ENCODE measurements around the gene ZNF385B.

Gene ZNF385B

DNA sequence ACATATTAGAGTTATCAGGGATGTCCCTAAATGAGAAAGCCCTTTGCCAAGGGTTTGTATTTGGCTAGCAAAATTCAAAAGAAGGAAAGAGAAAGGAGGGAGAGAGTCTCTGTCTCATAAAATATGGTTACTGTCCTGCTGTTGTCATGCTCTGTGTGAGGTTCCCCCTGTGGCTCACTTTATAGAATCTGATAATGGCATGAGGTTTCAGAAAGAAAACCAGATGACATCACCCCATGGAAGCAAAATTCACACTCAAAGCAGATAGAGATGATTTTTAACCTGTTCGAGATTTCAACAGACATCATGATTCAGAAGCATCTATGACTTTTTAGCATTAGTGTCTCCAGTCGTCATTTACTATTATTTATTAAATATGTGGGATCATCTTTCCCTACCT is 431.8 kb downstream of the ZNF385B start:
- peak in 1 of 5 experiments; percentile 2 for DNase-seq

DNA sequence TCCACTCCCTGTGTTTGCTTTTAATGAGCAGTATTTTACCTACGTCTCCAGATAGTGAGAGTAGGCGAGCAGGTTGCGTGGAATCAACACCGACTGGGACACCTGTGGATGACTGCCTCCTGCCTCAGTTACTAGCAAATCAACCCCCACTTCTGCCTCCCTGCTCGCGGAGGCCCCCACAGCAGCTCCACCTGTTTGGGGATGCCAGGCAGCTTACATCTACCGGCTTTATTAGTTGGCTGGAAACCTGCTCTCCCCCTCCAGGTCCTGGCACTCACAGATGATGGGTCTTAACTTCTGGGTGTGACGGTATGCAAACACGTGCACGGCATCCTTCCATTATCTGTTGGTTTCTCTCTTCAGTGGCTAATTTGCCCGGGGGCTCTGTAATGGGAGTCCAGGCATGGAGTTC is 432.3 kb downstream of the ZNF385B start:
- DNase-seq: no peak

DNA sequence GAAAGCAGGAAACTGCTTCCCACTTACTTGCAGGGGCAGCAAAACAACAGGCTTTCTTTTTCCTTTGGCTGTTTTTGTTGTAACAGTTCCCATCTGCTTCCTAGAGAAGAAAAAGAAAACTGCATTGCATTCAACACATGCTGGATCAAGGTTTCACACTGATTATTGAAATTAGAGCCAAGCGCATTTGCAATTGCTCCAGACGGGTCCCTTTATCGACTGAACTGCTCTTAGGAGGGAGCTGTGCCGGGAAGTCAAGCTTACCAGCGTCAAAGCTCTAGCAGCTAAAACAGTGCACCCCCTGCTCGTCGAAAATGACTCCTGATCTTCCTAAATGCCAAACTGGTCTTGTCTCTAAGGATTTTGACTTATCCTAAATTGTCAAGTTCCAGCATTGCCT is 432.8 kb downstream of the ZNF385B start:
- no peak for DNase-seq

DNA sequence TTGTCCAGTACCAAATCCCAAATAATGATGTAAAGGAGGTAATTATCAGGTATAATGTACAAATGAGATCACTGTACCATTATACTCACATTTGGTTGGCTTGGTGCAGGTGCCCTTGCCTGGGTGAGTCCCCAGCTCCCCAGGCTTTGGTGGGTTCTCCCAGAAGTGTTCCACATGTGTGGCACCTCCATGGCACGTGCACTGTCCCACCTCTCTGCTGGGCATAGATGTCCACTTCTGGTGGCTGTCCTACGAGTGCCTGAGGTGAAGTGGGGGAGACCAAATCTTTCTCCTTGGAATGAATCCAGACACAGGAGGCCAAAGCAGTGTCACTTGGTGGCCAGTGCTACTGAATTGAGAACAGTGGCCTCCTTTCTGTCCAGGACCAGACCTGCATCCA is 434.3 kb downstream of the ZNF385B start:
- DNase-seq: no peak

DNA sequence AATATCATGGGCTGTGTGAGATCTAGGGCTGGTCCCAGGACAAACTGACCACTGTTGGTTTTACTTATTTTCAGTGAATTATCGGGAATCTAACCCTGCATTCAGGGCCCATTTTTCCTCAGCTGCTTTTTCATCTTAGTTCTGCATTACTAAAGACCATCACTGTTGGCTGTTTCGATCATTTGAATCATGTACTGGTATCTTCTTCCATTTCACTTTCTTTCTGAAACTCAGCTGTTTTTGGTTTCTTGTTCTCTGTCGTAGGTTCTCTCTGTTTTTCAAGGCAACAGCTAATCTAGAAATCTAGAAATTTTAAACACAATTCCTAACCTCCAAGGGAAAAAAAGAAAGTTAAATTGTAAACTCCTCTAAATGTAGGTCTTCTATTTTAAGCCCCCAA is 436.8 kb downstream of the ZNF385B start:
- DNase-seq: no peak

DNA sequence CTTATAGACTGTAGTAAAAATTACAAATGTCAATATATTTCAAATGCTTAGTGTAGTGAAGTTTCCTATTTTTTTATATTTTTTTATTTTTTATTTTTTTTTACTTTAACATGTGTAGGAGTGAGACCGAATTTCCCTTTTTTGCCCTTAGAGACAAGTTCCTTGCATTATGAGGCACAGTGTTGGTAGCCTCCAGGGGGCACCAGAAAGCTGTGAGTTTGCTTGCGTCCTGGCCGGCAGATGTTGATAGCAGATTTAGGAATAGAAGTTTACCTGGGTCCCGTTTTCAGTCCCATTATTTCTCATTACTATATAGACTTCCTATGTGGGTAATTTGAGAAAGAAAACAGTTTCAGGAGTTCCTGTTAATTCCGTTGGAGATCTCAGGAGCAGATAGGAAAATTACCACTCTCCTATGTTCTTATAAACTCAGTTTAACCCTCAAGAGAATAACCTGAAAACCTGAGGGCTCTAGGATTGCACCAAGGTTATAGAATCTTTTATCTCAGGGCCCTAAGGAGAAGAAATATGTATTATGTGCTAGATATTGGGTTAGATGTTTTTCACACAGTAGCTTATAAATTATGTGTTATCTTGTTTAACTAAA is 439.3 kb downstream of the ZNF385B start:
- peak in 2 of 5 experiments; percentile 7 to 41 for DNase-seq

DNA sequence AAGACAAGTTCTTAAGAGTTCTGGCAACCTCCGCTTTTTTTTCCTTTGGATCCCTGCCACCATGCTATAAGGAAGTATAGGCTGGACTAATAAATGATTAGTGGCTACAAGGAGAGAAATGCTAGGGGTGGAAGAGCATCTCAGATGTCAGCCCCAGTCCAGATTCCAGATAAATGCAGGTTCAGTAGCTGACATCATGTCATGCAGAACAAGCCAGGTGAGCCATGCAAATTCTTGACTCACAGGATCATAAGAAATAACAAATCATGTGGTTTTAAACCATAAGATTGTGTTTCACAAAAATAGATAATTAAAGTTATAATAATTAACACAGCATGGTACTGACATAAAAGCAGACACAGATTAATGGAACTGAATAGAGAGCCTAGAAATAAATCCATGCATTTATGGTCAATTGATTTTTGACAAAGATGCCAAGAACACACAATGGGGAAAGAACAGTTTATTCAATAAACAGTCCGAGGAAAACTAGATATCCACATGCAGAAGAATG is 443.9 kb downstream of the ZNF385B start:
- no peak for DNase-seq

DNA sequence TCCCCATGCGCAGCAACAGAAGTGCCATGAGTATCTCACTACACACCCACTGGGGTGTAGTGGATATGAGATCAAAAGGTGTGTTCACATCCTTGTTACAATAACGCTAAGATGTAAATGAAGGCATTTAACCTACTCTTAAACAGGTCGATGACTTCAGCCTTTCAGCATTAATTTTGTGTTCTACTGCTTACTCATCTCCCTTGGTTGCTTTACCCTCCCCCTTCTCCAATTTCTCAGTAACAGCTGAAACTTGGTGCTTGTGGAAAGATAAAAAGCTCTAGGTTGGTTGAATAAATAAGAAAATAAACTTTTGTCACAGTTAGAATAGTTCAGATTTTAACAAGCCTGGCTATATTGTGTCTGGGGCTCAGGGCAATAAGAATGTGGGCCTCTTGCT is 449.3 kb downstream of the ZNF385B start:
- no peak for DNase-seq

DNA sequence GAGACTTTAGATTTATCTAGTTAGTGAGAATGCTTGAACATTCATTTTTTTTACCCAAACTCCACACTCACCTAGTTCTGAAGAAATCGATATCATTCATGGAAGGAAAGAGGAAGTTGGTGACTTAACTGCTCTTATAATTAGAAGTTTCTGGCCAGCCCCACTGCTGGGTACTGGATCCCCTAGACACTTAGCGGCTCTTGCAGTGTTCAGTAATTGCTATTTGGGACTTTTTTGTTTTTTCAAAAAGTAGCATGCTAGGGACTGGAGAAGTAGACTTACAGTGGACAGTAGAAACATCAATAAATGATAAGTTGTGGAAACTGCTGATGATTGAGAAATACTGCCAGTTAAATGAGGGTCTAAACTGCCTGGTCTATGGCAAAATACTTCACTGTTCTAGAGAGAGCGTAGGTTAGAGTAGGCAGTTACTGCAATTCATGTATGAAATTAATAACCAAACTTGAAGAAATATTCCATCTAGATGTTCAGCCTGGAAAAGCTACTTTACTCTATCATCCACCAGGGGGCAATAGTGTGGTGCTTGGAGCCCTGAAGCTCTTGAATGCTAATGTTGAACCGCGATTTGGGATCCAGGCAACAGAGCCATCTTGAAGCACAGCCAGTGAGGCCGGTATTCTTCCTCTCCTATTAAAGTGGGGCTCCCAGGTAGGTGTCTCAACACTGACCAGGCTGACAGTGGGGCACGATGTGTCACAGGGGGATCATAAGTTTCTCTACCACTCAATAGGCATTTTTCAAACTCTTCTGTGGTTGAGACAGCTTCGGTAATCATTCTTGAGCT is 450.7 kb downstream of the ZNF385B start:
- DNase-seq: peak in 1 of 5 experiments; percentile 48

DNA sequence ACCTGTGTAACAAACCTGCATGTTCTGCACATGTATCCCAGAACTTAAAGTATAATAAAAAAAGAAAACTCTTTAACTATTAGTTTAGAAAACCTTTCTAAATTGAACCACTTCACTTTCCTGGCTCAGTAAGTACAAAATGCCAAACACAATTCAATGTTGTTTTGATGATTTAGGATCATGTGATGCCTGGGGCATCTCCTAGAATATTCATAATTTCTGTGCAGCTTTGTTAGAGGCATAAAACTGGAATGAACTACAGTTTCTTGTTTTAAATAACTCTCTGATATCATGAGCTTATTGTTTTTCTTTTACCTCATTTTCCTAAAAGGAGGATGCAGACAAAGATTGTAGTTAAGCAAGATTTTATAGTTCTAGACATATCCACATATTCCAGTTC is 457.8 kb downstream of the ZNF385B start:
- no peak for DNase-seq

DNA sequence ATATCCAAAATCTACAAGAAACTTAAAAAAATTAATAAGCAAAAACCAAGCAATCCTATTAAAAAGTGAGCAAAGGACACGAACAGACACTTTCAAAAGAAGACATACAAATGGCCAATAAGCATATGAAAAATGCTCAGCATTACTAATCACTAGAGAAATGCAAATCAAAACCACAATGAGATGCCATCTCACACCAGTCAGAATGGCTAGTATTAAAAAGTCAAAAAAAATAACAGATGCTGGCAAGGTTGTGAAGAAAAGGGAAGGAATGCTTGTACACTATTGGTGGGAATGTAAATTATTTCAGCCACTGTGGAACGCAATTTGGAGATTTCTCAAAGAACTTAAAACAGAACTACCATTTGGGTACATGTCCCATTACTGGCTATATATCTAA is 467.9 kb downstream of the ZNF385B start:
- DNase-seq: no peak

All from T-helper 2 cell (primary cell).